ENCODE data around the gene ZFP90. TPM values are rescaled to one million over a fixed set of nuclear protein-coding genes. Genes with fewer than 3 reads are reported as not detected.

ZFP90 gene
- total and polyA plus RNA-seq, 9 of the 15 experiments (the other 6 are each of a cell fraction or from before 2014, with no cell fraction given) = 0.66 to 2.9 (median 2.3) TPM

GRCh38 chr16:68499006-68499405 is 40.1 kb upstream of the ZFP90 start:
- Histone ChIP-seq H4K20me1 (replicated peaks; ENCODE audit: control insufficient read depth, insufficient read depth, low read length) (no peaks in the 10 kb centered on the region), H3K9ac (ENCODE audit: insufficient read depth in 1 of 2, low read depth in 2 of 2, low read length in 2 of 2) (no peak overlapping the region), H3K27ac (ENCODE audit: extremely low read depth, low read depth, low read length) (no peak overlapping the region), H3K9me1 (ENCODE audit: control insufficient read depth, insufficient read depth, low read length) (no peaks in the 10 kb centered on the region), H3K79me2 (ENCODE audit: control insufficient read depth, insufficient read depth, low read length) (no peaks in the 10 kb centered on the region), H3K36me3 (ENCODE audit: control insufficient read depth, insufficient read depth, low read length) (no peaks in the 10 kb centered on the region), H3K27me3 (ENCODE audit: control insufficient read depth in 2 of 2, insufficient read depth in 2 of 2, low read length in 2 of 2) (peaks cover 4 to 52% of the 10 kb centered on the region in 2 experiments; a peak in 4 of 5 replicates), H3K4me3 (no peak overlapping the region), H3K9me3 (replicated peaks; ENCODE audit: control insufficient read depth, insufficient read depth, low read depth, low read length) (no peaks in the 10 kb centered on the region), H2AFZ (ENCODE audit: low read depth, low read length) (no peak overlapping the region), H3K4me2 (ENCODE audit: insufficient read depth, low read length) (no peak overlapping the region), H3K4me1 (replicated peaks in 1 of 2; ENCODE audit: control insufficient read depth in 2 of 2, insufficient read depth in 2 of 2, low read length in 2 of 2) (no peaks in the 10 kb centered on the region)
- ChIA-PET CTCF (ENCODE audit: low intra/inter-chr PET ratio) (no interaction called here), POLR2A (interaction anchor here (0.5 kb wide), 1 partner anchor 34 kb away, joined by 4 read pairs; no protein-coding TSS in a partner anchor)
- in situ Hi-C loops (cut with MboI) = no loop called here
- FAIRE-seq (no peak), ATAC-seq (no peak), DNase-seq (ENCODE audit: extremely low read depth in 1 of 4, low spot score in 3 of 4) (no peak)
- 0% methylated on average over 2 of the region's 5 CpGs for WGBS (ENCODE audit: insufficient coverage, low coverage, missing lambda C conversion rate)
- BruUV-seq (replicated peaks) = no TSS peak
- peak; percentile 64 for TF ChIP-seq NFIC (IDR thresholded peaks at IDR 0.05)
- TF ChIP-seq HOMEZ (CRISPR knock-in tag; IDR thresholded peaks at IDR 0.05) = no peak
- intact Hi-C loops (cut with micrococcal nuclease) = no loop called here

- intact Hi-C loops (cut with micrococcal nuclease) (loop anchor here (10.0 kb wide), 1 partner anchor 109 kb away; no protein-coding TSS in a partner anchor), in situ Hi-C loops (cut with MboI) (no loop called here)
- FAIRE-seq (no peak), DNase-seq (ENCODE audit: extremely low read depth in 1 of 4, low spot score in 3 of 4) (no peak), ATAC-seq (no peak)
- H4K20me1 ChIP-seq (replicated peaks; ENCODE audit: control insufficient read depth, insufficient read depth, low read length) = no peaks in the 10 kb centered on the region
- BruUV-seq (replicated peaks) = no TSS peak
- ChIA-PET POLR2A (no interaction called here), CTCF (ENCODE audit: low intra/inter-chr PET ratio) (no interaction called here)
- 2% methylated on average over 3 of the region's 3 CpGs for WGBS (ENCODE audit: insufficient coverage, low coverage, missing lambda C conversion rate)
- no peaks in the 10 kb centered on the region for H3K9me1 ChIP-seq (ENCODE audit: control insufficient read depth, insufficient read depth, low read length)
- no peaks in the 10 kb centered on the region for H3K4me1 ChIP-seq (replicated peaks in 1 of 2; ENCODE audit: control insufficient read depth in 2 of 2, insufficient read depth in 2 of 2, low read length in 2 of 2)
- H3K27ac ChIP-seq (ENCODE audit: extremely low read depth, low read depth, low read length) = no peak overlapping the region
- no peak overlapping the region for H2AFZ ChIP-seq (ENCODE audit: low read depth, low read length)
- H3K4me2 ChIP-seq (ENCODE audit: insufficient read depth, low read length) = no peak overlapping the region
- no peaks in the 10 kb centered on the region for H3K9me3 ChIP-seq (replicated peaks; ENCODE audit: control insufficient read depth, insufficient read depth, low read depth, low read length)
- peaks cover 8 to 70% of the 10 kb centered on the region in 2 experiments; a peak in 4 of 5 replicates for H3K27me3 ChIP-seq (ENCODE audit: control insufficient read depth in 2 of 2, insufficient read depth in 2 of 2, low read length in 2 of 2)
- H3K9ac ChIP-seq (ENCODE audit: insufficient read depth in 1 of 2, low read depth in 2 of 2, low read length in 2 of 2) = no peak overlapping the region
- no peaks in the 10 kb centered on the region for H3K36me3 ChIP-seq (ENCODE audit: control insufficient read depth, insufficient read depth, low read length)
- no peaks in the 10 kb centered on the region for H3K79me2 ChIP-seq (ENCODE audit: control insufficient read depth, insufficient read depth, low read length)
- no peak overlapping the region for H3K4me3 ChIP-seq
- TF ChIP-seq L3MBTL2 (IDR thresholded peaks at IDR 0.05) = no peak
- no peak for TF ChIP-seq GTF2F1 (IDR thresholded peaks at IDR 0.05; ENCODE audit: low read depth, low read length)
- no peak for TF ChIP-seq ZNF830 (CRISPR knock-in tag; IDR thresholded peaks at IDR 0.05)
- TF ChIP-seq ARID2 (IDR thresholded peaks at IDR 0.05) = no peak
- TF ChIP-seq ZNF318 (IDR thresholded peaks at IDR 0.05; ENCODE audit: borderline replicate concordance in 1 of 2, low read depth in 1 of 2) = no peak
Observed at GRCh38 chr16:68503334-68503733, 35.8 kb upstream of the ZFP90 start.

Measured in K562 (cell line).